Measurements from ENCODE around the gene CXCL10.

GRCh38 chr4:76023389-76023788 is at the start of gene CXCL10:
- TF ChIP-seq POLR2A (IDR thresholded peaks at IDR 0.05; ENCODE audit: low read depth) (no peak), CTCF (IDR thresholded peaks at IDR 0.05) (no peak), POLR2AphosphoS5 (IDR thresholded peaks at IDR 0.05) (no peak)
